Peyer's patch (tissue), 4 donors: ENCODE measurements around the gene SYT8.

Experiments
- CTCF ChIP-seq, 6 experiments: fragments of 450-650 bp in 4 of 6; fragments of 200-600 bp in 2 of 6; sonication (generic) in 1 of 6; IDR thresholded peaks; one replicate each; pipeline ENCODE4 v1.5.1; 2017 to 2019; ENCODE audit warnings: antibody characterized with exemption in 6 of 6, mild to moderate bottlenecking in 3 of 6, moderate library complexity in 1 of 6
- POLR2A ChIP-seq, 2 donors: fragments of 450-650 bp; IDR thresholded peaks; one replicate each; pipeline ENCODE4 v1.5.1; 2017; ENCODE audit warnings: antibody characterized with exemption in 2 of 2, mild to moderate bottlenecking in 2 of 2, moderate library complexity in 2 of 2

- TF ChIP-seq POLR2A (IDR thresholded peaks at IDR 0.05) (no peak), CTCF (IDR thresholded peaks at IDR 0.05) (no peak)
These were observed 36.1 kb downstream of the SYT8 start for GRCh38 chr11:1870721-1871466.
